ENCODE results near the gene CLINT1.

DNA sequence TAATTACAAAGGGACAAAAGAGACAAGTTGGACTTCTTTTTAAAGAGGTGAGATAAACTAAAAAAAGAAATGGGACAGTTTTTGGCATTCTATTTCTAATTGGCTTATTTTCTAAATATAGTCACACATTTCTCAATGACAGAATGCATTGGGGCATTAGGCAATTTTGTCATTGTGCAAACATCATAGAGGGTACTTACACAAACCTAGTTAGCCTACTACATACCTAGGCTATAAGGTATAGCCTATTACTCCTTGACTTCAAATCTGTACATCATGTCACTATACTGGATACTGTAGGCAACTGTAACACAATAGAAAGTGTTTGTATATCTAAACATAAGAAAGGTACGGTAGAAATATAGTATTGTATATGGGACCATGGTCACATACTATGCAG is 59.4 kb downstream of the CLINT1 start:
- TF ChIP-seq JUNB (IDR thresholded peaks at IDR 0.05; ENCODE audit: unreplicated experiment) (no peak), EZH2 (IDR thresholded peaks at IDR 0.05; ENCODE audit: low read depth, unreplicated experiment) (no peak), POLR2AphosphoS5 (IDR thresholded peaks at IDR 0.05; ENCODE audit: low read depth) (no peak), EZH2phosphoT487 (IDR thresholded peaks at IDR 0.05; ENCODE audit: unreplicated experiment) (no peak)
- TF ChIP-seq, protein P1, sequence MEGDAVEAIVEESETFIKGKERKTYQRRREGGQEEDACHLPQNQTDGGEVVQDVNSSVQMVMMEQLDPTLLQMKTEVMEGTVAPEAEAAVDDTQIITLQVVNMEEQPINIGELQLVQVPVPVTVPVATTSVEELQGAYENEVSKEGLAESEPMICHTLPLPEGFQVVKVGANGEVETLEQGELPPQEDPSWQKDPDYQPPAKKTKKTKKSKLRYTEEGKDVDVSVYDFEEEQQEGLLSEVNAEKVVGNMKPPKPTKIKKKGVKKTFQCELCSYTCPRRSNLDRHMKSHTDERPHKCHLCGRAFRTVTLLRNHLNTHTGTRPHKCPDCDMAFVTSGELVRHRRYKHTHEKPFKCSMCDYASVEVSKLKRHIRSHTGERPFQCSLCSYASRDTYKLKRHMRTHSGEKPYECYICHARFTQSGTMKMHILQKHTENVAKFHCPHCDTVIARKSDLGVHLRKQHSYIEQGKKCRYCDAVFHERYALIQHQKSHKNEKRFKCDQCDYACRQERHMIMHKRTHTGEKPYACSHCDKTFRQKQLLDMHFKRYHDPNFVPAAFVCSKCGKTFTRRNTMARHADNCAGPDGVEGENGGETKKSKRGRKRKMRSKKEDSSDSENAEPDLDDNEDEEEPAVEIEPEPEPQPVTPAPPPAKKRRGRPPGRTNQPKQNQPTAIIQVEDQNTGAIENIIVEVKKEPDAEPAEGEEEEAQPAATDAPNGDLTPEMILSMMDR (conservative IDR thresholded peaks at IDR 0.05; ENCODE audit: low read depth in 2 of 2) = no peak
- TF ChIP-seq, protein P2, sequence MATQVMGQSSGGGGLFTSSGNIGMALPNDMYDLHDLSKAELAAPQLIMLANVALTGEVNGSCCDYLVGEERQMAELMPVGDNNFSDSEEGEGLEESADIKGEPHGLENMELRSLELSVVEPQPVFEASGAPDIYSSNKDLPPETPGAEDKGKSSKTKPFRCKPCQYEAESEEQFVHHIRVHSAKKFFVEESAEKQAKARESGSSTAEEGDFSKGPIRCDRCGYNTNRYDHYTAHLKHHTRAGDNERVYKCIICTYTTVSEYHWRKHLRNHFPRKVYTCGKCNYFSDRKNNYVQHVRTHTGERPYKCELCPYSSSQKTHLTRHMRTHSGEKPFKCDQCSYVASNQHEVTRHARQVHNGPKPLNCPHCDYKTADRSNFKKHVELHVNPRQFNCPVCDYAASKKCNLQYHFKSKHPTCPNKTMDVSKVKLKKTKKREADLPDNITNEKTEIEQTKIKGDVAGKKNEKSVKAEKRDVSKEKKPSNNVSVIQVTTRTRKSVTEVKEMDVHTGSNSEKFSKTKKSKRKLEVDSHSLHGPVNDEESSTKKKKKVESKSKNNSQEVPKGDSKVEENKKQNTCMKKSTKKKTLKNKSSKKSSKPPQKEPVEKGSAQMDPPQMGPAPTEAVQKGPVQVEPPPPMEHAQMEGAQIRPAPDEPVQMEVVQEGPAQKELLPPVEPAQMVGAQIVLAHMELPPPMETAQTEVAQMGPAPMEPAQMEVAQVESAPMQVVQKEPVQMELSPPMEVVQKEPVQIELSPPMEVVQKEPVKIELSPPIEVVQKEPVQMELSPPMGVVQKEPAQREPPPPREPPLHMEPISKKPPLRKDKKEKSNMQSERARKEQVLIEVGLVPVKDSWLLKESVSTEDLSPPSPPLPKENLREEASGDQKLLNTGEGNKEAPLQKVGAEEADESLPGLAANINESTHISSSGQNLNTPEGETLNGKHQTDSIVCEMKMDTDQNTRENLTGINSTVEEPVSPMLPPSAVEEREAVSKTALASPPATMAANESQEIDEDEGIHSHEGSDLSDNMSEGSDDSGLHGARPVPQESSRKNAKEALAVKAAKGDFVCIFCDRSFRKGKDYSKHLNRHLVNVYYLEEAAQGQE (IDR thresholded peaks at IDR 0.05; ENCODE audit: unreplicated experiment) = no peak
